Fibroblast of the aortic adventitia (primary cell): Measurements from ENCODE around the gene PPP1R9B. TPM values are rescaled to one million over a fixed set of nuclear protein-coding genes. Genes with fewer than 3 reads are reported as not detected.
A peak's percentile ranks its signal among the peaks of the same experiment; 100 is the strongest.

ENCODE experiments used
- DNase-seq: peaks from one replicate; pipeline ENCODE4 v3.0.0-alpha.2; 2010; ENCODE audit warnings: low read depth
- H3K4me3 ChIP-seq: 2 replicates; pipeline ENCODE4 v1.5.1; 2011; ENCODE audit warnings: low read depth, mild to moderate bottlenecking, control low read depth, low read length, moderate library complexity
- total RNA-seq: library from RNA; depleted of rRNA; stranded (reverse); fragments of >200 nt; gene quantifications from 2 replicates; pipeline ENCODE4 v1.2.3, GENCODE V29; 2012; ENCODE audit warnings: low replicate concordance
- TF ChIP-seq, protein P1 (sequence below): IDR thresholded peaks from 2 replicates; pipeline ENCODE4 v1.5.1; 2011; ENCODE audit warnings: mild to moderate bottlenecking, low read length, control low read depth, inconsistent platforms; ENCODE audit not compliant: insufficient read depth

The PPP1R9B gene
- total RNA-seq, 1 donor, result 59.3 TPM

DNA sequence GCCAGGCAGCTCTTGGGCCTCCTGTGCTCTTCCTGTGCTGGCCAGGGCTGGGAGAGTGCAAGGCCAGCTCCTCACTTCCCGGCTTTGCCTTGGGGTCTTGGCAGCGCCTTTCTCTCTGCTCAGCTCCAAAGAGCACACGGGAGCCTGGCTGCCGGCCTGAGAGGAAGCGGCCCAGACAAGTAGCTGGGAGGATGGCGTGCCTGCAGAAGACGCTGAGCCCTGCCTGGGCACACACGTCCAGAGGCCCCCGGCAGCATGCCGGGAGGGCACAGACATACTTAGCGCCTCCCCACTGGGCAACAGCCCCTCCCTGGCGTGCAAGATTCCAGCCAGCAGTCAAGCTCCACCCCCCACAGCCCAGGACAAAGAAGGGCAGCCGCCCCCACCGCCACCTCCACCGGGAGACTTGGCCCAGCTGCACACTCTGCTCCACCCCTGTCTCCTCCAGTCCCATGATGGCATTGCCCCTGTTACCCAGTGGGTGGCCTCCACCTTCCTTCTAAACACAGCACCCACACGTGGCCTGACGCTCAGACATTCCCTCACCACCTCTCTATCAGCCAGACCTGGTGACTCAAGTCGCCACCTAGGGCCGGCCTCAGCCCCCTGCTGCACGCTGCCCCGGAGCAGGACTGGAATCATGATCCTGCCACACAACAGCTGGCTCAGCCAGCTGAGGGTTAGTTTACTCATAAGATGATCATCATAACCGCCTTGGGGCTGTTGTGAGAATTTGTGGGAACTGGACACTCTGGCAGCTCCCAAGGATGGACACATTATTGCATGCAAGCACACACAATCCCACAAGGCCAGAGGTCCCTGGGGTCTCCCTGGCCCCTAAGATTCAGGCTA lies 27.7 kb upstream of the PPP1R9B start:
- H3K4me3 ChIP-seq, result no peak overlapping the region
- TF ChIP-seq, protein P1, sequence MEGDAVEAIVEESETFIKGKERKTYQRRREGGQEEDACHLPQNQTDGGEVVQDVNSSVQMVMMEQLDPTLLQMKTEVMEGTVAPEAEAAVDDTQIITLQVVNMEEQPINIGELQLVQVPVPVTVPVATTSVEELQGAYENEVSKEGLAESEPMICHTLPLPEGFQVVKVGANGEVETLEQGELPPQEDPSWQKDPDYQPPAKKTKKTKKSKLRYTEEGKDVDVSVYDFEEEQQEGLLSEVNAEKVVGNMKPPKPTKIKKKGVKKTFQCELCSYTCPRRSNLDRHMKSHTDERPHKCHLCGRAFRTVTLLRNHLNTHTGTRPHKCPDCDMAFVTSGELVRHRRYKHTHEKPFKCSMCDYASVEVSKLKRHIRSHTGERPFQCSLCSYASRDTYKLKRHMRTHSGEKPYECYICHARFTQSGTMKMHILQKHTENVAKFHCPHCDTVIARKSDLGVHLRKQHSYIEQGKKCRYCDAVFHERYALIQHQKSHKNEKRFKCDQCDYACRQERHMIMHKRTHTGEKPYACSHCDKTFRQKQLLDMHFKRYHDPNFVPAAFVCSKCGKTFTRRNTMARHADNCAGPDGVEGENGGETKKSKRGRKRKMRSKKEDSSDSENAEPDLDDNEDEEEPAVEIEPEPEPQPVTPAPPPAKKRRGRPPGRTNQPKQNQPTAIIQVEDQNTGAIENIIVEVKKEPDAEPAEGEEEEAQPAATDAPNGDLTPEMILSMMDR, result peak; percentile 53
- DNase-seq, result peak; percentile 96

DNA sequence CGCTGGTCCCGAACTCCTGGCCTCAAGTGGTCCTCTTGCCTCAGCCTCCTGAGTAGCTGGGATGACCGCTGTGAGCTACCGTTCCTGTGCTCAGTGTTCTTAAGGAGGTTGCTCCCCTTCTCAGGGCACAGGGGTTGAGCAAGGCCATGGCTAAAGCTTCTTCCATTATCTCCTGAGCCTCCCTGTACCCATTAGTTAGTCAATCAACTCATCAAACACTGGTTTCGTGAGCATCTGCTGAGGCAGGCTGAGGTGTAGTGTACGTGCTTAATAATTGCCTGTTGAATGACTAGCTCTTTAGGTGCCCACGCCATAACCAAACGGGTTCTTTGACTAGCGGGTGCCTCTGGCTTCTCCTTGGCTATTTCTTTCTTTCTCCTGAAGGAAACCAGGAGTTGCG lies 27.0 kb upstream of the PPP1R9B start:
- peak; percentile 34 for DNase-seq
- no peak overlapping the region for H3K4me3 ChIP-seq
- TF ChIP-seq, protein P1, result no peak

DNA sequence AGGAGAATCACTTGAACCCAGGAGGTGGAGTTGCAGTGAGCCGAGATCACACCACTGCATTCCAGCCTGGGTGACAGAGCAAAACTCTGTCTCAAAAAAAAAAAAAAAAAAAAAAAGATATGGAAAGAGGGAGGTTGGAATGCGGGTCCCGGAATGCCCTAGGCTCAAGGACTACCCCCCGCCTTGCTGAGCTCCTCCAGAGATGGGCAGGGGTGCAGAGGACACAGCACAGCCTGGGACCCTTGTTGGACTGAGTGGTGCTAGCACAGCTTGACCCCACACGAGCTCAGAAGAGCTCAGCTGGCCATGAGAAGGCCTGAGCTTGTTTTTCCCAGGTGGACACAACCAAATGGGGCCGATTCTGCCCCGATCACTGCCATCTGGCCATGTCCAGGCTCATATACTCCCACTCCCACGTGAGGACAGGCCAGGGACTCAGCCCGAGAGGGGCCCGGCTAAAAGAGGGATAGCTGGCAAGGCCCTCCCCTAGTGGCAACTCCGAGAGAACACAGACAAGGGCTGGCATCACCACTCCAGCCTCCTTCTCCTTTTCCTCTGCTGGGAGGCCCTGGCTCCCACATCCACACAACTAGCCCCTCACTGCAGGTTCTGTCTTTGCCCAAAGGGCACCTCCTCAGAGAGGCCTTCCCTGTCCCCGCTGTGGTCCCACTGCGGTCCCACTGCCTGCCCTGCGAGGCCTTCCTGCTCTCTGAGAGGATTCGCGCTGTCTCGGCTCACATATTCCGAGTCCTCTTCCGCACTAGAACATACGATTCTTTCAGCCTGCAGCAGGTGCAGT lies 26.3 kb upstream of the PPP1R9B start:
- TF ChIP-seq, protein P1, result no peak
- peak; percentile 22 for DNase-seq
- H3K4me3 ChIP-seq, result no peak overlapping the region

DNA sequence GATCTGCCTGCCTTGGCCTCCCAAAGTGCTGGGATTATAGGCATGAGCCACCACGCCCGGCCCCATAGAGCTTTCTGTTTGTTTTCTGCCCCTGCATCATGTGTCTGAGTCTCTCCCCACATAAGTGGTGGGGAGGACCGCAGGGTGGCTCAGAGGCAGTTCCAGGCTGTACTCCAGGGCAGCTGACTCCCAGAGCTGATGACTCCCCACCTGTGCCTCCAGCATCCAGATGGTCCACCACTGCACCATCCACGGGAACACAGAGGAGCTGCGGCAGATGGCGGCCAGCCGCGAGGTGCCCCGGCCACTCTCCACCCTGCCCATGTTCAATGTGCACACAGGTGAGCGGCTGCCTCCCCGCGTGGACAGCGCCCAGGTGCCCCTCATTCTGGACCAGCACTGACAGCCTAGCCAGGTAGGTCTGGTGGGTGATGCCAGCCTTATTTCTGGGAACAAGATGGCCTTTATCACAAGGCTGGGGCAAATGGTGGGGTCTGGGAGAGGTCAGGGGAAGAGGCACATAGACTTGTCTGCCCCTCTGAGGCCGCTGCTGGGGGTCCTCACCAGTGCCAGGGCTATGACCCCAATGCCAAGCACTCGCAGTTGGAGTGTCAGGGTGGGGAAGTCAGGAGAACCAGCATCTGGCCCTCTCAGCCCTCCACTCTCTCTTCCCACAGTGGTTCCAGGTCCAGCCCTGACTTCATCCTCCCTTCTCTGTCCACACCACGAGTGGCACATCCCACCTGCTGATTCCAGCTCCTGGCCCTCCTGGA lies 24.7 kb upstream of the PPP1R9B start:
- no peak overlapping the region for H3K4me3 ChIP-seq
- DNase-seq, result peak; percentile 17
- TF ChIP-seq, protein P1, result no peak

DNA sequence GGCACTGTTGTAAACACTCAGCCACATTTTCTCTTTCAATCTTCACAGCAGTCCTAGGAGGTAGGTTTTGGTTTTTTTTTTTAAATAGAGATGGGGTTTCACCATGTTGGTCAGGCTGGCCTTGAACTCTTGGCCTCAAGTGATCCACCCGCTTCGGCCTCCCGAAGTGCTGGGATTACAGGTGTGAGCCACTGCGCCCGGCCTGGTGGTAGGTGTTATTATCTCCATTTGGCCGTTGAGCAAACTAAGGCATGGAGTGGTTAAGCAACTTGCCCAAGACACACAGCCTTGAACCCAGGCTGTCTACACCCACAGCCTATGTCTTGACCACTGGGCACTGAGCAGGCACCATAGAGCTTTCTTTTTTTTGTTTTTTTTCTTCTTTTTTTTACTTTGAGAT lies 24.0 kb upstream of the PPP1R9B start:
- DNase-seq, result no peak
- TF ChIP-seq, protein P1, result no peak
- no peak overlapping the region for H3K4me3 ChIP-seq

DNA sequence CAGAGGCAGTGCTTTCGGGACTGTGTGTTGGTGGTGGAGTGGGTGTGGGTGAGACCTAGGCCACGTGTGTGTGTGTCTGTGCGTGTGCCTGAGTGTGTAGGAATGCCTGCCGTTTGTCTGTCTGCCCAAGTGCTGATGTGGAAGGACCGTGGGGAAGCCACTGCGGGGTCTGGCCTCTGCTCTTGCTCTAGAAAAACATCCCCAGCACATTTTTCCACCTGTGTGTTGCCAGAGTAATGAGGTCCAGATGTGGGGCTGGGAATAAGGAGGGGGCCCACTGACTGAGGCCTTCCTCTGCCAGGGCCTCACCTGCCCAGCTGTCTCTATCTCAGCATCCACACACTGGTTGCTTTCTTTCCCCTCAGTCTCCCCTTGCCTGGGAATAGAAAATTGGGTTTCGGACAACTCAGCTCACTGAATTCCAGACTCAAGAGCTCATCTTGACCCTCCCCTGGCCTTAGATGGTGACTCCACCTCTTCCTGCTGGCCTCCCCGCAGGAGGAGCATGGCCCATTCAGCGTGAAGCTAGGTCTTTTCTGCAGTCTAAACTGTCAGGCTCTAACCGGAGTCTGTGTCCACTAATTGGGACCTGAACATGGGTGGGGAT lies 23.0 kb upstream of the PPP1R9B start:
- TF ChIP-seq, protein P1, result no peak
- peak; percentile 91 for DNase-seq
- no peak overlapping the region for H3K4me3 ChIP-seq
